ENCODE results near the gene CFD. TPM values are rescaled to one million over a fixed set of nuclear protein-coding genes. Genes with fewer than 3 reads are reported as not detected.

The CFD gene
- polyA plus RNA-seq, 4 donors: 2.3 to 12.9 (median 3.6) TPM

- DNase-seq (ENCODE audit: low read depth in 4 of 4, low spot score in 3 of 4): no peak
Measured at GRCh38 chr19:902093-902370, 42.6 kb downstream of the CFD start.

- DNase-seq (ENCODE audit: low read depth in 4 of 4, low spot score in 3 of 4): no peak
Measured at GRCh38 chr19:902446-903226, 43.2 kb downstream of the CFD start.

- no peak for DNase-seq (ENCODE audit: low read depth in 4 of 4, low spot score in 3 of 4)
Measured at GRCh38 chr19:903266-903797, 43.9 kb downstream of the CFD start.

GRCh38 chr19:904545-904944 lies 45.1 kb downstream of the CFD start:
- DNase-seq (ENCODE audit: low read depth in 4 of 4, low spot score in 3 of 4): no peak

GRCh38 chr19:906480-906879 lies 47.0 kb downstream of the CFD start:
- DNase-seq (ENCODE audit: low read depth in 4 of 4, low spot score in 3 of 4): no peak

GRCh38 chr19:907183-907853 lies 47.9 kb downstream of the CFD start:
- DNase-seq (ENCODE audit: low read depth in 4 of 4, low spot score in 3 of 4): no peak

DNA sequence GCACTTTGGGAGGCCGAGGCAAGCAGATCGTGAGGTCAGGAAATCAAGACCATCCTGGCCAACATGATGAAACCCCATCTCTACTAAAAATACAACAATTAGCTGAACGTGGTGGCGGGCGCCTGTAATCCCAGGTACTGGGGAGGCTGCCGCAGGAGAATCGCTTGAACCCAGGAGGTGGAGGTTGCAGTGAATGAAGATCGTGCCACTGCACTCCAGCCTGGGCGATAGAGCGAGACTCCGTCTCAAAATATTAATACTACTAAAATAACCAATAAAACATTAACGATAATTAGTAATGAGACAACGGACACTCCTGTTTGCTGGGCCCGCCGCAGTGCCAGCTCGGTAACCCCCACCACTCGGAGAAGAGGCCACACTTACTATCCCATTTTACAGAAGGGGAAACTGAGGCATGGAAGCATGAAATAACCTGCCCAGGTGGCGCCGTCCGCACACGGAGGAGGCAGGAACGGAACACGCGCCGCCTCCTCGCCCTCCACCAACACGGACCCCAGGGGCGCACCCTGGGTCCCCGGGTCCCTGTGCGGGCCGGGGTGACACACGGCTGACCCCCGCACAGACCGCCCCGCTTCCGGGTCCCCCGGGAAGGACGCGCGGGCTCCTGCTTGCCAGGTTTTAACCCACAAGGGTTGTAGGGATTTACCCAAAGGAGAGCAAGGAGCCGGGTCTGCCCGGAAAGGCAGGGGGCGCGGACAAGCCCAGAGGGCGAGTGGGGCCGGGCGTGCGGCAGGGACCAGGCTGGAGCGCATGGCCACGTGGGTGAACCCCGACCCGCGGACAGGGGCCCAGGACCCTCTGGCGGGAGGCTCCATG lies 52.0 kb downstream of the CFD start:
- DNase-seq (ENCODE audit: low read depth in 4 of 4, low spot score in 3 of 4): no peak

DNA sequence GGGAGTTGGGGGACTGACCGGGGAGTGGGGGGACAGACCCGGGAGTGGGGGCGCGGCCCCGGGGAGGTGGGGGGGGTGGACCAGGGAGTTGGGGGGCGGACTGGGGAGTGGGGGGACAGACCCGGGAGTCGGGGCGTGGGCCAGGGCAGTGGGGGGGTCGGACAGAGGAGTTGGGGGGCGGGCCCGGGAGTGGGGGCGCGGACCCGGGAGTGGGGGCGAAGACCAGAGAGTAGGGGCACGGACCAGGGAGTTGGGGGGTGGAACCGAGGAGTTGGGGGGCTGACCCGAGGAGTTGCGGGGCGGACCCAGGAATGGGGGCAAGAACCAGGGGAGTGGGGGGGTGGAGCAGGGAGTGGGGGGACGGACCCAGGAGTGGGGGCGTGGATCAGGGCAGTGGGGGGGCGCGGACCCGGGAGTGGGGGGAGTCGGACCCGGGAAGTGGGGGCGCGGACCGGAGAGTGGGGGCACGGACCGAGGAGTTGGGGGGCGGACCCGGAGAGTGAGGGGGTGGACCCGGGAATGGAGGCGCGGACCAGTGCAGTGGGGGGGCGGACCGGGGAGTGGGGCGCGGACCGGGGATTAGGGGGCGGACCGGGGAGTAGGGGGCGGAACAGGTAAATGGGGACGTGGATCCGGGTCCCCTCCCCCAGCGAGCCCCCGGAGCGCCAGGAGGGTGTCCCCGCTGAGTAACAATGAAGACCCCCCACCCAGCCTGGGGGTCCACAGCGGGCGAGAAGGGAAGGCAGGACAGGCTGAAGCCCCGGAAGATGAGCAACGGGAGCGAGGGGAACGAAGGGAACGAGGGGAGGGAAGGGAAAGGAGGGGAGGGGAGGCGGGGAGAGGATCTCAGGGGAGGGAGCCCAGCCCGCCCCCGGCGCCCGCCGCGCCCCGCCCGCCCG lies 53.0 kb downstream of the CFD start:
- DNase-seq (ENCODE audit: low read depth in 4 of 4, low spot score in 3 of 4): no peak

Other genes starting within 250 kb of the CFD start
- gene POLRMT, start 226.1 kb upstream of the CFD start, polyA plus RNA-seq (ENCODE audit: insufficient read length in 4 of 4): 10 to 100 TPM; 37.1 to 65.9 (median 53.1) TPM
- gene FGF22, start 219.8 kb upstream of the CFD start, polyA plus RNA-seq (ENCODE audit: insufficient read length in 4 of 4): under 1 TPM; 0.11 to 0.55 (median 0.34) TPM
- gene RNF126, start 196.4 kb upstream of the CFD start, polyA plus RNA-seq (ENCODE audit: insufficient read length in 4 of 4): 10 to 100 TPM; 19.4 to 37.5 (median 20.5) TPM
- 10 to 100 TPM; 14.3 to 18.8 (median 17.7) TPM for gene FSTL3, start 183.3 kb upstream of the CFD start, polyA plus RNA-seq (ENCODE audit: insufficient read length in 4 of 4)
- under 1 TPM in 3 of 4 donors, not detected in 1; 0.22 to 0.46 (median 0.23) TPM for gene PRSS57, start 164.2 kb upstream of the CFD start, polyA plus RNA-seq (ENCODE audit: insufficient read length in 4 of 4)
- gene PALM, start 150.7 kb upstream of the CFD start, polyA plus RNA-seq (ENCODE audit: insufficient read length in 4 of 4): 100 to 1,000 TPM in 1 of 4 donors, 10 to 100 TPM in 3; 63.6 to 111 (median 78.1) TPM
- 10 to 100 TPM in 1 of 4 donors, 1 to 10 TPM in 2, under 1 TPM in 1; 0.44 to 10.6 (median 6.8) TPM for gene MISP, start 108.6 kb upstream of the CFD start, polyA plus RNA-seq (ENCODE audit: insufficient read length in 4 of 4)
- gene PTBP1, start 62.2 kb upstream of the CFD start, polyA plus RNA-seq (ENCODE audit: insufficient read length in 4 of 4): 100 to 1,000 TPM; 292 to 417 (median 389) TPM
- 10 to 100 TPM; 10.3 to 18.9 (median 11.4) TPM for gene PLPPR3, start 37.7 kb upstream of the CFD start, polyA plus RNA-seq (ENCODE audit: insufficient read length in 4 of 4)
- 1 to 10 TPM in 2 of 4 donors, under 1 TPM in 2; 0.86 to 3.6 (median 1.1) TPM for gene AZU1, start 31.8 kb upstream of the CFD start, polyA plus RNA-seq (ENCODE audit: insufficient read length in 4 of 4)
- gene PRTN3, start 18.7 kb upstream of the CFD start, polyA plus RNA-seq (ENCODE audit: insufficient read length in 4 of 4): 1 to 10 TPM in 2 of 4 donors, under 1 TPM in 2; 0.59 to 2.0 (median 1.0) TPM
- gene ELANE, start 7.4 kb upstream of the CFD start, polyA plus RNA-seq (ENCODE audit: insufficient read length in 4 of 4): 1 to 10 TPM in 1 of 4 donors, under 1 TPM in 1, not detected in 2; 0.48 to 1.1 TPM
- gene MED16, start 33.5 kb downstream of the CFD start, polyA plus RNA-seq (ENCODE audit: insufficient read length in 4 of 4): 10 to 100 TPM; 46.5 to 86.8 (median 53.7) TPM
- gene RNU6-9, start 33.8 kb downstream of the CFD start, polyA plus RNA-seq (ENCODE audit: insufficient read length in 4 of 4): not detected
- gene R3HDM4, start 53.6 kb downstream of the CFD start, polyA plus RNA-seq (ENCODE audit: insufficient read length in 4 of 4): 10 to 100 TPM; 39.3 to 61.2 (median 47.8) TPM
- gene KISS1R, start 57.7 kb downstream of the CFD start, polyA plus RNA-seq (ENCODE audit: insufficient read length in 4 of 4): under 1 TPM; 0.20 to 0.98 (median 0.40) TPM
- gene ARID3A, start 66.4 kb downstream of the CFD start, polyA plus RNA-seq (ENCODE audit: insufficient read length in 4 of 4): 10 to 100 TPM; 13.2 to 35.9 (median 19.1) TPM
- gene WDR18, start 124.7 kb downstream of the CFD start, polyA plus RNA-seq (ENCODE audit: insufficient read length in 4 of 4): 10 to 100 TPM; 24.4 to 55.7 (median 38.7) TPM
- gene GRIN3B, start 140.8 kb downstream of the CFD start, polyA plus RNA-seq (ENCODE audit: insufficient read length in 4 of 4): 1 to 10 TPM in 1 of 4 donors, under 1 TPM in 3; 0.33 to 1.4 (median 0.69) TPM
- 100 to 1,000 TPM in 1 of 4 donors, 10 to 100 TPM in 3; 88.4 to 138 (median 98.9) TPM for gene TMEM259, start 161.5 kb downstream of the CFD start, polyA plus RNA-seq (ENCODE audit: insufficient read length in 4 of 4)
- not detected for gene RNU6-2, start 161.9 kb downstream of the CFD start, polyA plus RNA-seq (ENCODE audit: insufficient read length in 4 of 4)
- 100 to 1,000 TPM; 171 to 188 (median 182) TPM for gene CNN2, start 166.9 kb downstream of the CFD start, polyA plus RNA-seq (ENCODE audit: insufficient read length in 4 of 4)
- gene ABCA7, start 180.4 kb downstream of the CFD start, polyA plus RNA-seq (ENCODE audit: insufficient read length in 4 of 4): 10 to 100 TPM in 1 of 4 donors, 1 to 10 TPM in 3; 2.7 to 10.6 (median 7.7) TPM
- 10 to 100 TPM in 1 of 4 donors, 1 to 10 TPM in 3; 8.2 to 14.4 (median 8.9) TPM for gene ARHGAP45, start 207.5 kb downstream of the CFD start, polyA plus RNA-seq (ENCODE audit: insufficient read length in 4 of 4)
- 100 to 1,000 TPM; 106 to 154 (median 145) TPM for gene POLR2E, start 235.7 kb downstream of the CFD start, polyA plus RNA-seq (ENCODE audit: insufficient read length in 4 of 4)
- 100 to 1,000 TPM; 141 to 267 (median 234) TPM for gene GPX4, start 244.3 kb downstream of the CFD start, polyA plus RNA-seq (ENCODE audit: insufficient read length in 4 of 4)